Keratinocyte (primary cell): ENCODE results near the gene PRDM1. TPM values are rescaled to one million over a fixed set of nuclear protein-coding genes. Genes with fewer than 3 reads are reported as not detected.

Experiments
- DNase-seq: peaks from one replicate; pipeline ENCODE4 v3.0.0-alpha.2; 2011; ENCODE audit warnings: low read depth, missing footprints, low spot score
- FAIRE-seq: peaks from 2 replicates; lab custom pipeline; 2011; peaks lifted over from hg19 to GRCh38; lab: Jason Lieb, UNC
- H2AFZ ChIP-seq: 2 replicates; pipeline ENCODE4 v1.6.0; 2012; ENCODE audit warnings: low read length, control low read depth, inconsistent platforms; ENCODE audit not compliant: control insufficient read depth
- H3K27ac ChIP-seq: 2 replicates; pipeline ENCODE4 v1.5.1; 2011; ENCODE audit warnings: low read length; ENCODE audit not compliant: control insufficient read depth, insufficient read depth
- H3K27me3 ChIP-seq: 3 replicates; pipeline ENCODE4 v1.6.0; 2011; ENCODE audit warnings: low read length; ENCODE audit not compliant: control insufficient read depth, insufficient read depth; ENCODE audit errors: extremely low read depth
- H3K36me3 ChIP-seq, 2 experiments: 2 replicates in 1 of 2; 3 replicates in 1 of 2; pipeline ENCODE4 v1.5.1; 2011; ENCODE audit warnings: low read length in 2 of 2, mild to moderate bottlenecking in 1 of 2; ENCODE audit not compliant: control insufficient read depth in 2 of 2, insufficient read depth in 2 of 2; ENCODE audit errors: extremely low read depth in 1 of 2
- H3K4me1 ChIP-seq: 3 replicates; pipeline ENCODE4 v1.5.1; 2011; ENCODE audit warnings: low read length; ENCODE audit not compliant: control insufficient read depth, insufficient read depth; ENCODE audit errors: extremely low read depth
- H3K4me2 ChIP-seq: 3 replicates; pipeline ENCODE4 v1.6.0; 2011; ENCODE audit warnings: low read depth, low read length; ENCODE audit not compliant: control insufficient read depth, insufficient read depth; ENCODE audit errors: extremely low read depth
- H3K4me3 ChIP-seq, 3 experiments: fragments of 200-600 bp in 1 of 3; sonication (generic) in 1 of 3; 2 replicates in 2 of 3; 3 replicates in 1 of 3; pipeline ENCODE4 v1.5.1; 2011 to 2016; ENCODE audit warnings: low read length in 3 of 3, mild to moderate bottlenecking in 3 of 3, control low read depth in 2 of 3, inconsistent platforms in 1 of 3, low read depth in 1 of 3, mixed read lengths in 1 of 3, mixed run types in 1 of 3, moderate library complexity in 1 of 3; ENCODE audit not compliant: control insufficient read depth in 2 of 3, insufficient read depth in 2 of 3; ENCODE audit errors: extremely low read depth in 1 of 3
- H3K79me2 ChIP-seq: 2 replicates; pipeline ENCODE4 v1.6.0; 2012; ENCODE audit warnings: low read length; ENCODE audit not compliant: control insufficient read depth, insufficient read depth
- H3K9ac ChIP-seq: 3 replicates; pipeline ENCODE4 v1.6.0; 2011; ENCODE audit warnings: low read length; ENCODE audit not compliant: control insufficient read depth, insufficient read depth; ENCODE audit errors: extremely low read depth
- H3K9me1 ChIP-seq: 3 replicates; pipeline ENCODE4 v1.6.0; 2011; ENCODE audit warnings: low read length; ENCODE audit not compliant: control insufficient read depth, insufficient read depth; ENCODE audit errors: extremely low read depth
- H3K9me3 ChIP-seq: 2 replicates; pipeline ENCODE4 v1.5.1; 2012; ENCODE audit warnings: low read depth, low read length; ENCODE audit not compliant: control insufficient read depth
- H4K20me1 ChIP-seq: 3 replicates; pipeline ENCODE4 v1.6.0; 2011; ENCODE audit warnings: low read length; ENCODE audit not compliant: control insufficient read depth, insufficient read depth; ENCODE audit errors: extremely low read depth
- EZH2 ChIP-seq: IDR thresholded peaks from one replicate; pipeline ENCODE4 v1.6.1; 2012; ENCODE audit warnings: inconsistent platforms, mild to moderate bottlenecking, low read length, moderate library complexity
- dilution Hi-C: fragments of 300-500 bp; cut with MboI; formaldehyde crosslinking; loops from one replicate; pipeline ENCODE4 v1.7.0; 2020; ENCODE audit warnings: low sequenced_read_pairs; ENCODE audit not compliant: extremely low pct_ligation_motif_present
- polyA plus RNA-seq, 5 experiments: library from polyadenylated mRNA; depleted of rRNA in 3 of 5; stranded (reverse) in 3 of 5; stranded (forward) in 1 of 5; unstranded in 1 of 5; fragments of >200 nt; gene quantifications; 1 replicate in 1 of 5; 2 replicates in 3 of 5; 3 replicates in 1 of 5; pipeline versions ENCODE4 v1.2.1 to v1.2.3, GENCODE V29; 2011 to 2012; ENCODE audit warnings: missing spikeins in 2 of 5, low read depth in 1 of 5, low replicate concordance in 1 of 5
- TF ChIP-seq, protein P1 (sequence below), 3 experiments: IDR thresholded peaks in 1 of 3; conservative IDR thresholded peaks in 1 of 3; optimal IDR thresholded peaks in 1 of 3; 2 replicates in 2 of 3; 3 replicates in 1 of 3; pipeline versions ENCODE3 to v1.5.1; 2011; ENCODE audit warnings: low read length in 3 of 3, mild to moderate bottlenecking in 3 of 3, moderate library complexity in 2 of 3, control low read depth in 1 of 3, inconsistent platforms in 1 of 3; ENCODE audit not compliant: insufficient read depth in 2 of 3; ENCODE audit errors: extremely low read depth in 1 of 3

Gene PRDM1
- polyA plus RNA-seq, 1 donor (not counting 4 experiments of a cell fraction or from before 2014, with no cell fraction given): 6.7 TPM

- H3K9me1 ChIP-seq: no peaks in the 10 kb centered on the region
- H2AFZ ChIP-seq: no peak overlapping the region
- no peak overlapping the region for H3K4me3 ChIP-seq
- no peak for TF ChIP-seq EZH2
- TF ChIP-seq, protein P1, sequence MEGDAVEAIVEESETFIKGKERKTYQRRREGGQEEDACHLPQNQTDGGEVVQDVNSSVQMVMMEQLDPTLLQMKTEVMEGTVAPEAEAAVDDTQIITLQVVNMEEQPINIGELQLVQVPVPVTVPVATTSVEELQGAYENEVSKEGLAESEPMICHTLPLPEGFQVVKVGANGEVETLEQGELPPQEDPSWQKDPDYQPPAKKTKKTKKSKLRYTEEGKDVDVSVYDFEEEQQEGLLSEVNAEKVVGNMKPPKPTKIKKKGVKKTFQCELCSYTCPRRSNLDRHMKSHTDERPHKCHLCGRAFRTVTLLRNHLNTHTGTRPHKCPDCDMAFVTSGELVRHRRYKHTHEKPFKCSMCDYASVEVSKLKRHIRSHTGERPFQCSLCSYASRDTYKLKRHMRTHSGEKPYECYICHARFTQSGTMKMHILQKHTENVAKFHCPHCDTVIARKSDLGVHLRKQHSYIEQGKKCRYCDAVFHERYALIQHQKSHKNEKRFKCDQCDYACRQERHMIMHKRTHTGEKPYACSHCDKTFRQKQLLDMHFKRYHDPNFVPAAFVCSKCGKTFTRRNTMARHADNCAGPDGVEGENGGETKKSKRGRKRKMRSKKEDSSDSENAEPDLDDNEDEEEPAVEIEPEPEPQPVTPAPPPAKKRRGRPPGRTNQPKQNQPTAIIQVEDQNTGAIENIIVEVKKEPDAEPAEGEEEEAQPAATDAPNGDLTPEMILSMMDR (optimal IDR thresholded peaks at IDR 0.05 in 1 of 3, IDR thresholded peaks at IDR 0.05 in 1 of 3, conservative IDR thresholded peaks at IDR 0.05 in 1 of 3; ENCODE audit: extremely low read depth in 1 of 3, insufficient read depth in 2 of 3, low read length in 3 of 3): no peak
- no peak overlapping the region for H3K27ac ChIP-seq
- H3K36me3 ChIP-seq: no peaks in the 10 kb centered on the region
- no peaks in the 10 kb centered on the region for H3K9me3 ChIP-seq
- H3K27me3 ChIP-seq: no peaks in the 10 kb centered on the region
- peaks cover 26% of the 10 kb centered on the region for H3K4me1 ChIP-seq
- DNase-seq: no peak
- H4K20me1 ChIP-seq: no peaks in the 10 kb centered on the region
- FAIRE-seq: no peak
- H3K4me2 ChIP-seq: no peak overlapping the region
- no peak overlapping the region for H3K9ac ChIP-seq
- no peaks in the 10 kb centered on the region for H3K79me2 ChIP-seq
- dilution Hi-C loops: no loop called here
These were observed 21.4 kb upstream of the PRDM1 start for GRCh38 chr6:106064756-106065155.

DNA sequence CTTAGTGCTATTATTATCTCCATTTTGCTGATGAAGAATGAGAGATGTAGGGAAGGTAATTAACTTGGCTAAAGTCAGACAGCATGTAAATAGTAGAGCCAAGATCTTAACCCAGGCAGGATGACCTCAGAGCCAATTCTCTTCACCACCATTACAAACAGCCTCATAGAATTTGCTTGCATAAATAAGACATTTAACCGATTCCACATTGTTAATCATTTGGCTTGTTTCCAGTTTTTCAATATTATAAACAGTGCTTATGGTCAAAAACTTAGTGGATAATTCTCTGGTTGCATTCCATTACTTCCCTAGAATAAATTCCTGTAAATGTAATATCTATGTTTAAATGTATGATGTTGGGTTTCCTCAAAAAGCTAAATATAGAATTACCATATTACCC is 19.1 kb upstream of the PRDM1 start:
- DNase-seq: no peak
- TF ChIP-seq, protein P1 (optimal IDR thresholded peaks at IDR 0.05 in 1 of 3, IDR thresholded peaks at IDR 0.05 in 1 of 3, conservative IDR thresholded peaks at IDR 0.05 in 1 of 3; ENCODE audit: extremely low read depth in 1 of 3, insufficient read depth in 2 of 3, low read length in 3 of 3): no peak
- H3K4me3 ChIP-seq: no peak overlapping the region

More for the DNA sequence above, 19.1 kb upstream of the PRDM1 start:
- Histone ChIP-seq H2AFZ (no peak overlapping the region), H3K36me3 (no peaks in the 10 kb centered on the region), H3K79me2 (no peaks in the 10 kb centered on the region), H3K27me3 (no peaks in the 10 kb centered on the region), H4K20me1 (no peaks in the 10 kb centered on the region), H3K4me2 (no peak overlapping the region), H3K9me3 (no peaks in the 10 kb centered on the region), H3K9me1 (no peaks in the 10 kb centered on the region), H3K9ac (no peak overlapping the region), H3K27ac (no peak overlapping the region), H3K4me1 (peaks cover 26% of the 10 kb centered on the region)
- dilution Hi-C loops: no loop called here
- FAIRE-seq: no peak
